ENCODE results near the gene BHMT.

The BHMT gene

GRCh38 chr5:79111387-79111959 is at the start of gene BHMT:
TSS of gene BHMT (plus strand) at chr5:79111809. CDS start at chr5:79111886, 77 bp downstream.
- no peak for DNase-seq

- DNase-seq: peak; percentile 32
Measured at GRCh38 chr5:79062436-79062835, 49.2 kb upstream of the BHMT start.

GRCh38 chr5:79069488-79070349 is 41.9 kb upstream of the BHMT start, which contains the start of the genes BHMT2 and DMGDH:
TSS of gene BHMT2 (plus strand) at chr5:79069767. CDS start at chr5:79069783, 16 bp downstream.
TSS of gene DMGDH (minus strand) at chr5:79069674. CDS start at chr5:79069620, 54 bp downstream.
- peak; percentile 58 for DNase-seq

- DNase-seq: peak; percentile 48
Measured at GRCh38 chr5:79070350-79070667, 41.3 kb upstream of the BHMT start.

GRCh38 chr5:79074641-79075040 is 37.0 kb upstream of the BHMT start:
- DNase-seq: no peak

GRCh38 chr5:79075646-79076426 is 35.8 kb upstream of the BHMT start:
- DNase-seq: no peak

- no peak for DNase-seq
Measured at GRCh38 chr5:79076819-79077218, 34.8 kb upstream of the BHMT start.

GRCh38 chr5:79077680-79078365 is 33.8 kb upstream of the BHMT start:
- no peak for DNase-seq

GRCh38 chr5:79080804-79081203 is 30.8 kb upstream of the BHMT start:
- no peak for DNase-seq

- no peak for DNase-seq
Measured at GRCh38 chr5:79081779-79082178, 29.8 kb upstream of the BHMT start.

- no peak for DNase-seq
Measured at GRCh38 chr5:79086116-79086515, 25.5 kb upstream of the BHMT start.

- DNase-seq: no peak
Measured at GRCh38 chr5:79088507-79088906, 23.1 kb upstream of the BHMT start.

GRCh38 chr5:79091064-79091463 is 20.5 kb upstream of the BHMT start:
- no peak for DNase-seq

- DNase-seq: no peak
Measured at GRCh38 chr5:79093762-79094161, 17.8 kb upstream of the BHMT start.

- no peak for DNase-seq
Measured at GRCh38 chr5:79105868-79106267, 5.7 kb upstream of the BHMT start.

GRCh38 chr5:79107020-79107796 is 4.4 kb upstream of the BHMT start:
- DNase-seq: no peak

- no peak for DNase-seq
Measured at GRCh38 chr5:79108086-79108485, 3.5 kb upstream of the BHMT start.

- no peak for DNase-seq
Measured at GRCh38 chr5:79108792-79109191, 2.8 kb upstream of the BHMT start.

- no peak for DNase-seq
Measured at GRCh38 chr5:79109527-79110492, 1.8 kb upstream of the BHMT start.

- no peak for DNase-seq
Measured at GRCh38 chr5:79111960-79112702, 522 bp downstream of the BHMT start.
